D721Med (cell line): ENCODE results near the gene FAM72B.
"Not testable (repeated sequence)": the region's sequence is repeated elsewhere in the genome, so short reads cannot be mapped to it uniquely, and the experiment has no call there.

ENCODE experiments used
- DNase-seq: peaks from one replicate; pipeline ENCODE4 v3.0.0; 2011; ENCODE audit warnings: low spot score; ENCODE audit not compliant: insufficient read length
- FAIRE-seq: peaks from 2 replicates; lab custom pipeline; 2011; peaks lifted over from hg19 to GRCh38; lab: Jason Lieb, UNC

The FAM72B gene

DNA sequence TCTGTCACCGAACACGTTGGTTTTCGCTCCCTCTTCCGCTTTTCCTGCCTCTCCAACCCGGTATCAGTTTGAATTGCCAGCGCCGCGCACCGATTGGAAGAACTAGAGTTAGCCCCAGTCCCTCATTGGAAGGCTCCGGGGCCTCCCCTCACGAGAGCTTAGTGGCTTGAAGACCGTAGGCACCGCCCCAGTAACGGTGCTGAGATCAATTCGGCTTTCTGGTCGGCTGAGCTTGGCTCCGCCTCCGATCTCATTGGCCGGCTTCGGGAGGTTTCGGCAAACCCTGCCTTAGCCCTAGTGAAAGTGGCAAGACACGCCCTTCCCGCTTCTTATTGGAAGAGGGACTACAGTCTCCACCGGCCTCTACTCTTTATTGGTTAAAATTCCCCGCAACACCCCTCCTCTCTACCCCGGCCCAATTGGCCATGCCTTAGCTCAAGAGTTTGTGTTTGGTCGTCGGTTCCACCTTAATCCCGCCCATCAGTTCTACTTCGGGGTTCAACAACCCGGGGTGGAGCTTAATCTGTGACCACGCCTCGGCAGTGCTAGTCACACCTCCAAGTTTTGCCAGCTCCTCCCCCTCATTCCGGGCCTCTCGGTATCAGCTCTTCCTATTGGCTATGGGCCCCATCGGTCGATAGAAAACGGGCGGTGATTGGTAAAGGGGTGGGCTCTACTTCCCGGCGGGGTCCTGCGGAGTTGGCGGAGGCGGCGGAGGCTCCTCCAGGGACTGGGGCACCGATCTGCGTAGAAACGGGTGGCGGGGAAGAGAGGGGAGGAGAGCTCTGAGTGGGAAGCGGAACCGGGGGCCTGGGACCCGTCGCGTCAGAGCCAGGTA lies at the start of gene FAM72B, which contains the start of gene SRGAP2C:
TSS of gene FAM72B (minus strand) at position 51 of the 838 bp plus-strand sequence. CDS start 851 bp downstream, outside the sequence.
TSS of gene SRGAP2C (plus strand) at position 686 of the 838 bp plus-strand sequence. CDS start 2,472 bp downstream, outside the sequence.
- DNase-seq, result peak; percentile 18

DNA sequence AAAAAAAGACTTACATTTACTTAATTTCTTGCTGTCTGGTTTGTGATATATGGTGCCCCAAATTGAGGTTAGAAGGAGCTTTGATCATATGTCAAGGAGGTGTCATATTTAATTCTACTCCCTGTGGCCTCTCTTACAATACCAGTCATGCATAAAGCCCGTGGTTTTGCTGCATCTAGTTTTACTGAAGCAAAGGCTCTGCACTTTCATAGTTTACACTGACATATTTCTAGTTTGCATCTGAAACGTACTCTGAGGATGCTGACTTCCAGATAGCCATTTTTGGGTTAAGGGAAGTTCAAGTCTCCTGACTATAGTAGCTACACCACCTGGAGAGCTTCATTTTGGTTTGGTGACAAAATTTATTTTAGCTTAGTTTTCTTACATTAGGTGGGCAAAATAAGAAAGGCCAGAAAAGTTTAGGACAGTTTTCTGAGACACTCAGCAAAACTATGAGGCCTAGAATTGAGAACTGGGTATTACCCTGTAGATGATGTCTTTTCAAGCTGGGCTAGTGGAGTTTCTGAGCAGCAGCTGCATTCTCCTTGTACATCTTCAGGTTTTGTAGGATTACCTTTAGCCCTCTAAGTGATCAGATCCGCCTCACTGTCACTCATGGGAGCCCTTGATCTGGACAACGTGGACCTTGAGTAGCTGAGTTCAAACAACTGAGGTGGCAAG lies 48.4 kb upstream of the FAM72B start:
- not testable (repeated sequence) for DNase-seq, FAIRE-seq

More for the DNA sequence above, at the start of gene FAM72B, which contains the start of gene SRGAP2C:
- not testable (repeated sequence) for FAIRE-seq

DNA sequence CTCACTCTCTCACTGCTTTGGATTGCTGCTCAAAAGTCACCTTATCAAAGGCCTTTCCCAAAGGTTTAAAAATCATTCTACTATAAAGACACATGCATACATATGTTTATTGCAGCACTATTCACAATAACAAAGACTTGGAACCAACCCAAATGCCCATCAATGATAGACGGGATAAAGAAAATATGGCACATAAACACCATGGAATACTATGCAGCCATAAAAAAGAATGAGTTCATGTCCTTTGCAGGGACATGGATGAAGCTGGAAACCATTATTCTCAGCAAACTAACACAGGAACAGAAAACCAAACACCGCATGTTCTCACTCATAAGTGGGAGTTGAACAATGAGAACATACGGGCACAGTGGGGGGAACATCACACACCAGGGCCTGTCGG lies 46.5 kb upstream of the FAM72B start:
- FAIRE-seq, DNase-seq: not testable (repeated sequence)

GRCh38 chr1:121227544-121228330 lies 43.6 kb upstream of the FAM72B start:
- not testable (repeated sequence) for FAIRE-seq, DNase-seq

GRCh38 chr1:121226925-121227324 lies 42.8 kb upstream of the FAM72B start:
- not testable (repeated sequence) for FAIRE-seq, DNase-seq

DNA sequence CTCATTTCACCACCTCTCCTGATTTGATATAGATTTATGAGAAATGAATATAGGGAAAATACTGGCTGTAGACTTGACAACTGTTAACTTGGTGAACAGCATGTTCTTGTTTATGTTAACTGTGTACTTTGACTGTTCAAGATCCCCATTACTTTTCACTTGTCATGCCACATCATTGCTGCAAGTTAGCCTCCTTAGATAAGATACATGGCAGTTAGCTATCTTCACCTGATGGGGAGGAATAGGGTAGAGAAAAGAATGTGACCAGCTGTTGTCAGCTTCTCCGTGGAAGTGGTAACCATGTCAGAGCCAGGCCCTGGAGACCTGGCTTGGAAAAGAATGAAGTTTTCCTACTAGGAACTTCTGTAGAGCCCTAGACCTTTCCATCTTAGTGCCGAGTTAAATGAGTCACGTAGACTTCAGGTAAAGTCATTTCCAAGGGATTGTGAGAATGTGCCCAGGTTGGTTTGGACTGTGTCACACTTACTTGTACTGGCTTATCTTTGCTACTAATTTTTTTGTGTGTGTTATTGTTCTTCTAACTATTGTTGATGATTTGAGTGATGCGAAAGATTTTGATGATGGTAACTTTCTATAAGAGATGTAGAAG lies 42.3 kb upstream of the FAM72B start:
- FAIRE-seq, DNase-seq: not testable (repeated sequence)

GRCh38 chr1:121224714-121225113 lies 40.6 kb upstream of the FAM72B start:
- not testable (repeated sequence) for FAIRE-seq, DNase-seq

- not testable (repeated sequence) for FAIRE-seq, DNase-seq
These were observed 37.6 kb upstream of the FAM72B start for GRCh38 chr1:121221770-121222169.

DNA sequence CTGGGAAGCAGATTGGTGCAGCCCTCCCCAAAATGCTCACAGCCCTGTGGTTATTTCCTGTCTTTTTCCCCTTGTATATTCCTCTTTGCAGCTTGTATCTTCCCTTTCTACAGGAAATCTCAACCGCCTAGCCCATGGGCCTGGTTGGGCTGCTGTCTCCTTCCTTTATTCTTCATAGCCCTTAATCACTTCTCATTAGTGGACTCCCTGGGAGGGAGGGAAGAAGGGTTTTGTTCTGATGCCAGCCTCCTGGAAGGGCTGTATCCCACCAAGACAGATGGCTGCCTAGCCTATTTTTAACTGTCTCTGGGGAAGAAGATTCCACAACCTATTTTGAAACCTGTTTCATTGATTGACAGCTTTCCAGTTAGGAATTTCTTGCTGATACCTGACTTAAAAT lies 32.5 kb upstream of the FAM72B start:
- DNase-seq, FAIRE-seq: not testable (repeated sequence)

GRCh38 chr1:121215699-121216417 lies 31.7 kb upstream of the FAM72B start:
- not testable (repeated sequence) for FAIRE-seq, DNase-seq

GRCh38 chr1:121214544-121215156 lies 30.5 kb upstream of the FAM72B start:
- FAIRE-seq, DNase-seq: not testable (repeated sequence)

GRCh38 chr1:121213491-121213890 lies 29.4 kb upstream of the FAM72B start:
- FAIRE-seq, DNase-seq: not testable (repeated sequence)

GRCh38 chr1:121210778-121211177 lies 26.6 kb upstream of the FAM72B start:
- FAIRE-seq, DNase-seq: not testable (repeated sequence)

GRCh38 chr1:121208375-121208774 lies 24.2 kb upstream of the FAM72B start:
- DNase-seq, FAIRE-seq: not testable (repeated sequence)

DNA sequence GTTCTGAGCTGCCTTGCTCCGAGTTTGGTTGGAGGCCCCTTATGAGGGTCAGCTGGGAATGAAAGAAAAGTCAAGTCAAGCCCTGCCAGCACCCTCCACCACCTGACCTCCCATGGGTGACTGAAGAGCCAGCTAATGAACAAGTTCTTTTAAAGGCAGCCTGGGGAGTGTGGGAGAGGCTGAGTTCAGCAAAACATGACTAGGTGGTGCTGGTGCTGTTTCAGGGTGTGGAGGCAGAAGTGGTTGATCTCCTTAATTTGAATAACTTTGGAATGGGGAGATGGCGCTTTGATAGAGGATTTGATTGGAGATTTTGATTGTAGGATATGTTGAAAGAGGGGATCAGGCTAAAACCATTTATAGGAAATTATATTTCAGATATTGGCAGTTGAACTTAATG lies 23.2 kb upstream of the FAM72B start:
- DNase-seq, FAIRE-seq: not testable (repeated sequence)

- not testable (repeated sequence) for FAIRE-seq
These were observed 21.9 kb upstream of the FAM72B start for GRCh38 chr1:121205786-121206711.

GRCh38 chr1:121202986-121203385 lies 18.8 kb upstream of the FAM72B start:
- DNase-seq, FAIRE-seq: not testable (repeated sequence)

More at GRCh38 chr1:121205786-121206711, 21.9 kb upstream of the FAM72B start:
- DNase-seq, result not testable (repeated sequence)
